ENCODE results near the gene NFATC1. TPM values are rescaled to one million over a fixed set of nuclear protein-coding genes. Genes with fewer than 3 reads are reported as not detected.
A peak's percentile ranks its signal among the peaks of the same experiment; 100 is the strongest.
"Not testable (repeated sequence)": the region's sequence is repeated elsewhere in the genome, so short reads cannot be mapped to it uniquely, and the experiment has no call there.

NFATC1 gene
- total RNA-seq, 5 donors from 2014 or later (not counting 1 experiment from before 2014, with no cell fraction given): 58.1 to 108 (median 66.0) TPM

GRCh38 chr18:79504495-79504894, 108.8 kb downstream of the NFATC1 start:
- H3K36me3 ChIP-seq (ENCODE audit: control insufficient read depth in 2 of 2, extremely low read depth in 1 of 2, insufficient read depth in 1 of 2, low read length in 1 of 2); H3K9me3 ChIP-seq; H3K4me3 ChIP-seq (ENCODE audit: control insufficient read depth in 1 of 2, extremely low read depth in 1 of 2, low read length in 1 of 2); DNase-seq; H3K27me3 ChIP-seq (replicated peaks in 1 of 2; ENCODE audit: control insufficient read depth in 2 of 2, extremely low read depth in 1 of 2, insufficient read depth in 2 of 2, low read length in 1 of 2); ATAC-seq (replicated peaks in 1 of 4); CTCF ChIA-PET; POLR2A ChIA-PET; H3K27me3 Mint-ChIP-seq: not testable (repeated sequence)
- peak overlapping the region; percentile 29 for H3K27ac ChIP-seq (ENCODE audit: low read length)
- Mint-ChIP-seq H3K4me1 (peaks cover 57 to 63% (median 58%) of the 10 kb centered on the region in 3 donors), H3K4me3 (peak overlapping the region in 1 of 3 donors; percentile 69), H3K36me3 (peaks cover 14% of the 10 kb centered on the region), H3K9me3 (peaks cover 3 to 11% (median 6%) of the 10 kb centered on the region in 3 donors), H3K27ac (peak overlapping the region; percentile 88 to 93)
- H3K4me1 ChIP-seq (ENCODE audit: control insufficient read depth in 1 of 2, extremely low read depth in 1 of 2, insufficient read depth in 2 of 2, low read length in 2 of 2): peaks cover 24 to 46% of the 10 kb centered on the region in 2 experiments
- WGBS (ENCODE audit: insufficient coverage): 30% methylated on average over 2 of the region's 6 CpGs

DNA sequence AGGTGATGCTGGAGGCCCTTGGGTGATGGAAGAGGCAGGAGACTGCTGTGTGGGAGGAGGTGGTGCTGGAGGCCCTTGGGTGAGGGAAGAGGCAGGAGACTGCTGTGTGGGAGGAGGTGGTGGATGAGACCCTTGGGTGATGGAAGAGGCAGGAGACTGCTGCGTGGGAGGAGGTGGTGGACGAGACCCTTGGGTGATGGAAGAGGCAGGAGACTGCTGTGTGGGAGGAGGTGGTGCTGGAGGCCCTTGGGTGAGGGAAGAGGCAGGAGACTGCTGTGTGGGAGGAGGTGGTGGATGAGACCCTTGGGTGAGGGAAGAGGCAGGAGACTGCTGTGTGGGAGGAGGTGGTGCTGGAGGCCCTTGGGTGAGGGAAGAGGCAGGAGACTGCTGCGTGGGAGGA, 109.7 kb downstream of the NFATC1 start:
- ATAC-seq (replicated peaks in 1 of 4); H3K9me3 ChIP-seq; POLR2A ChIA-PET; H3K27ac ChIP-seq (ENCODE audit: low read length); H3K27me3 Mint-ChIP-seq; DNase-seq; H3K9me3 Mint-ChIP-seq; H3K4me3 ChIP-seq (ENCODE audit: control insufficient read depth in 1 of 2, extremely low read depth in 1 of 2, low read length in 1 of 2); H3K27me3 ChIP-seq (replicated peaks in 1 of 2; ENCODE audit: control insufficient read depth in 2 of 2, extremely low read depth in 1 of 2, insufficient read depth in 2 of 2, low read length in 1 of 2); CTCF ChIA-PET: not testable (repeated sequence)
- Histone ChIP-seq H3K36me3 (ENCODE audit: control insufficient read depth in 2 of 2, extremely low read depth in 1 of 2, insufficient read depth in 1 of 2, low read length in 1 of 2) (peaks cover 3 to 13% of the 10 kb centered on the region in 2 donors), H3K4me1 (ENCODE audit: control insufficient read depth in 1 of 2, extremely low read depth in 1 of 2, insufficient read depth in 2 of 2, low read length in 2 of 2) (peaks cover 24 to 46% of the 10 kb centered on the region in 2 experiments)
- H3K36me3 Mint-ChIP-seq: peaks cover 12% of the 10 kb centered on the region
- peak overlapping the region in 1 of 3 donors; percentile 77 for H3K4me3 Mint-ChIP-seq
- WGBS (ENCODE audit: insufficient coverage): no CpG with 5 or more reads among the region's 3 CpGs
- H3K4me1 Mint-ChIP-seq: peaks cover 58 to 70% (median 61%) of the 10 kb centered on the region in 3 donors
- H3K27ac Mint-ChIP-seq: peak overlapping the region; percentile 36 to 89

GRCh38 chr18:79506191-79507075, 110.7 kb downstream of the NFATC1 start:
- ATAC-seq (replicated peaks in 1 of 4) (peak; percentile 54 to 70 (median 61)), DNase-seq (peak in 3 of 35 experiments; percentile 20 to 45 (median 31))
- Mint-ChIP-seq H3K4me3 (peak overlapping the region; percentile 64 to 77 (median 71)), H3K27ac (peak overlapping the region; percentile 85 to 89), H3K27me3 (no peaks in the 10 kb centered on the region), H3K9me3 (no peaks in the 10 kb centered on the region), H3K36me3 (peaks cover 11% of the 10 kb centered on the region), H3K4me1 (peaks cover 58 to 70% (median 61%) of the 10 kb centered on the region in 3 donors)
- POLR2A ChIA-PET: no interaction called here
- H3K27ac ChIP-seq (ENCODE audit: low read length): peak overlapping the region; percentile 60
- CTCF ChIA-PET: no interaction called here
- WGBS (ENCODE audit: insufficient coverage): 40% methylated on average over 3 of the region's 20 CpGs
- H3K27me3 ChIP-seq (replicated peaks in 1 of 2; ENCODE audit: control insufficient read depth in 2 of 2, extremely low read depth in 1 of 2, insufficient read depth in 2 of 2, low read length in 1 of 2): no peaks in the 10 kb centered on the region
- peak overlapping the region; percentile 25 to 42 for H3K4me3 ChIP-seq (ENCODE audit: control insufficient read depth in 1 of 2, extremely low read depth in 1 of 2, low read length in 1 of 2)
- H3K9me3 ChIP-seq: no peaks in the 10 kb centered on the region
- peaks cover 3 to 16% of the 10 kb centered on the region in 2 donors for H3K36me3 ChIP-seq (ENCODE audit: control insufficient read depth in 2 of 2, extremely low read depth in 1 of 2, insufficient read depth in 1 of 2, low read length in 1 of 2)
- H3K4me1 ChIP-seq (ENCODE audit: control insufficient read depth in 1 of 2, extremely low read depth in 1 of 2, insufficient read depth in 2 of 2, low read length in 2 of 2): peaks cover 24 to 46% of the 10 kb centered on the region in 2 experiments

DNA sequence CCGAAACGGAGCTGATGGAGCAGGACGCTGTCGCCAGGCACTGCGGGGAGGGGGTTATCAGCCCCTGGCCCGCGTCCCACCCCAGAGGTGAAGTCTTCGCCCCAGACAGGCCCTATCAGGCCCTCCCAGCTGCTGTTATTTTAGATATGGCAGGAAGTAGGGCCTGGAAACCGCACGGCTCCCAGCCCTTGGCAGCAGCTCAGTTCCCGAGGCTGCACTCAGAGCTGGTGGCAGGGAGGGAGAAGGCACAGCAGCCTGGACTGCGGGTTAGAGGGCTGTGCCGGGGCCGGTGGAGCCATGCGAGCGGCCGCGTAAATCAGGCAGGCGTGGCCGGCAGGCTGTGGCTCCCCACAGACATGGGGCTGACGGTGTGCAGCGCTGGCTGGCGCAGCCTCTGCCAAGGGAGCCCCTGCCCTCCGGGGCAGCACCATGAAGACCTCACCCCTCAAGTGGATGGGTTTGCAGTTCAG, 111.4 kb downstream of the NFATC1 start:
- Mint-ChIP-seq H3K4me1 (peaks cover 58 to 67% (median 58%) of the 10 kb centered on the region in 3 donors), H3K36me3 (peaks cover 11% of the 10 kb centered on the region), H3K9me3 (no peaks in the 10 kb centered on the region), H3K27me3 (no peaks in the 10 kb centered on the region), H3K4me3 (peak overlapping the region; percentile 64 to 77 (median 71)), H3K27ac (peak overlapping the region; percentile 85 to 89)
- Histone ChIP-seq H3K4me3 (ENCODE audit: control insufficient read depth in 1 of 2, extremely low read depth in 1 of 2, low read length in 1 of 2) (peak overlapping the region; percentile 25 to 42), H3K27me3 (replicated peaks in 1 of 2; ENCODE audit: control insufficient read depth in 2 of 2, extremely low read depth in 1 of 2, insufficient read depth in 2 of 2, low read length in 1 of 2) (no peaks in the 10 kb centered on the region), H3K4me1 (ENCODE audit: control insufficient read depth in 1 of 2, extremely low read depth in 1 of 2, insufficient read depth in 2 of 2, low read length in 2 of 2) (peaks cover 24 to 46% of the 10 kb centered on the region in 2 experiments), H3K36me3 (ENCODE audit: control insufficient read depth in 2 of 2, extremely low read depth in 1 of 2, insufficient read depth in 1 of 2, low read length in 1 of 2) (peaks cover 5 to 18% of the 10 kb centered on the region in 2 donors), H3K27ac (ENCODE audit: low read length) (peak overlapping the region; percentile 60), H3K9me3 (no peaks in the 10 kb centered on the region)
- ChIA-PET CTCF (no interaction called here), POLR2A (interaction anchor here in 1 of 2 donors (1.1 to 1.5 kb wide), 2 partner anchors 13 to 16 kb away, joined by 4 to 8 read pairs; no protein-coding TSS in a partner anchor)
- ATAC-seq (replicated peaks in 1 of 4) (peak; percentile 63 to 65 (median 64)), DNase-seq (peak in 19 of 35 experiments; percentile 11 to 54 (median 27))
- 40% methylated on average over 24 of the region's 24 CpGs for WGBS (ENCODE audit: insufficient coverage)

DNA sequence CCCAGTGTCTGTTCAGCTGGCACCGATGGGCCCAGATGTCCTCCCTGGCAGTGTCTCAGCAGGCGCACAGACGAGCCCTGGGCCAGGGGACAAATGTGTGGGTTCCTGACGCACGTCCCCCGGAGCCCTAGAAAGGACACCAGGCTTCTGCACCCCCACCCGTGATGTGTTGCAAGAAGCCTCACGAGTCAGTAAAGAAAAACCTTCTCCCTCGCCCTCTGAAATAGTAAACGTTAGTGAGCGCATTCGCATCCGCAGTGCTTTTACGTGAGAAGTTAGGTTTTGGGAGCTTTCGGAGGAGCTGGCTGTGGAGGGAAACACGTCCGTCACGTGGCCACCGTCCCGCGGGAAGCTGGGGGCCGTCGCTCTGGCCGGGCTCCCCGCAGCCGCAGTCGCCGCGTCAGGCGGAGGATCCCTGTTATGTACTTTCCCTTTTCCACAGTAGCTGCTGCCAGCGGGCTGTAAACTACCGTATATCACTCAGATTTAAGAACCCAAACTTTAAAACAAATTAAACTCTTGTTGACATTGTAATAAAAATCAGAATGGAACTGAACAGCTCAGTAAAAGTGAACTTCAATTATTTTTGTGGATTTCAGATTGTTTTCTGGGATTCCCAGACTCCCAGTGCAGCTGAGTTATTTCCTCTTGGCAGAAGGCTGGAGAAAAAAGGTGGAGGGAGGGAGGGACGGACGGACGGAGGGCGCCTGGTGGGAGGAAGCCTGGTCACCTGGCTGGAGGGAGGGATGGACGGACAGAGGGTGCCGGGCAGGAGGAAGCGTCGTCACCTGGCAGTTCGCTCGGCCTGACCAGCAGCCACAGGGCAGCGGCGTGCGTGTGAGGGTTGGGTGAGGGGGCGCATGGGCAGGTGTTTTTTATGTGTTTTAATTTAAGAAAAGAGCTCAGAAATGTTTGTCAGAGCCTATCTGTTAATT, 112.1 kb downstream of the NFATC1 start:
- POLR2A ChIA-PET: interaction anchor here (0.6 to 1.5 kb wide), 4 partner anchors 9 to 128 kb away, joined by 3 to 8 read pairs (median 4); no protein-coding TSS in a partner anchor
- CTCF ChIA-PET: no interaction called here
- H3K9me3 Mint-ChIP-seq: no peaks in the 10 kb centered on the region
- H3K36me3 ChIP-seq (ENCODE audit: control insufficient read depth in 2 of 2, extremely low read depth in 1 of 2, insufficient read depth in 1 of 2, low read length in 1 of 2): peaks cover 9 to 22% of the 10 kb centered on the region in 2 donors
- DNase-seq: peak in 18 of 35 experiments; percentile 25 to 62 (median 33)
- H3K4me3 ChIP-seq (ENCODE audit: control insufficient read depth in 1 of 2, extremely low read depth in 1 of 2, low read length in 1 of 2): peak overlapping the region; percentile 25 to 42
- peak overlapping the region; percentile 60 for H3K27ac ChIP-seq (ENCODE audit: low read length)
- H3K27ac Mint-ChIP-seq: peak overlapping the region; percentile 85 to 89
- H3K9me3 ChIP-seq: no peaks in the 10 kb centered on the region
- no peaks in the 10 kb centered on the region for H3K27me3 ChIP-seq (replicated peaks in 1 of 2; ENCODE audit: control insufficient read depth in 2 of 2, extremely low read depth in 1 of 2, insufficient read depth in 2 of 2, low read length in 1 of 2)
- H3K4me3 Mint-ChIP-seq: peak overlapping the region; percentile 64 to 77 (median 71)
- peak in 3 of 4 experiments; percentile 2 to 57 (median 38) for ATAC-seq (replicated peaks in 1 of 4)
- H3K4me1 Mint-ChIP-seq: peaks cover 51 to 61% (median 54%) of the 10 kb centered on the region in 3 donors
- 64% methylated on average over 19 of the region's 46 CpGs for WGBS (ENCODE audit: insufficient coverage)
- no peaks in the 10 kb centered on the region for H3K27me3 Mint-ChIP-seq
- peaks cover 24 to 46% of the 10 kb centered on the region in 2 experiments for H3K4me1 ChIP-seq (ENCODE audit: control insufficient read depth in 1 of 2, extremely low read depth in 1 of 2, insufficient read depth in 2 of 2, low read length in 2 of 2)
- H3K36me3 Mint-ChIP-seq: peaks cover 11% of the 10 kb centered on the region
